Mesendoderm (in vitro differentiated cells): ENCODE results near the gene MPND.

Experiments
- DNase-seq: peaks from one replicate; pipeline ENCODE4 v3.0.0; 2013
- H2AK5ac ChIP-seq: 2 replicates; pipeline ENCODE4 v1.6.1; 2013; ENCODE audit warnings: low read length, inconsistent platforms
- H2BK120ac ChIP-seq: 2 replicates; pipeline ENCODE4 v1.6.1; 2013; ENCODE audit warnings: low read depth, mild to moderate bottlenecking, low read length, moderate library complexity, mixed read lengths
- H2BK15ac ChIP-seq: replicated peaks from 2 replicates; pipeline ENCODE4 v1.6.1; 2013; ENCODE audit warnings: low read depth, mild to moderate bottlenecking, moderate library complexity
- H2BK5ac ChIP-seq: 2 replicates; pipeline ENCODE4 v1.6.1; 2013; ENCODE audit warnings: low read length, inconsistent platforms
- H3K18ac ChIP-seq: 2 replicates; pipeline ENCODE4 v1.6.1; 2013; ENCODE audit warnings: mild to moderate bottlenecking, low read length, mixed read lengths
- H3K23ac ChIP-seq: one replicate; pipeline ENCODE4 v1.6.1; 2013; ENCODE audit warnings: low read length
- H3K27ac ChIP-seq: 2 replicates; pipeline ENCODE4 v1.5.1; 2013; ENCODE audit warnings: low read depth, mild to moderate bottlenecking, inconsistent platforms, low read length, moderate library complexity
- H3K27me3 ChIP-seq: 2 replicates; pipeline ENCODE4 v1.6.1; 2013; ENCODE audit warnings: low read length, control low read depth, mild to moderate bottlenecking, inconsistent platforms; ENCODE audit not compliant: insufficient read depth, poor library complexity
- H3K36me3 ChIP-seq: 2 replicates; pipeline ENCODE4 v1.6.1; 2013; ENCODE audit warnings: low read length, inconsistent platforms; ENCODE audit not compliant: control insufficient read depth, insufficient read depth
- H3K4ac ChIP-seq: one replicate; pipeline ENCODE4 v1.6.1; 2013; ENCODE audit warnings: low read depth, mild to moderate bottlenecking, low read length, moderate library complexity
- H3K4me1 ChIP-seq: 2 replicates; pipeline ENCODE4 v1.6.1; 2013; ENCODE audit warnings: low read depth, low read length, inconsistent platforms; ENCODE audit not compliant: control insufficient read depth
- H3K4me2 ChIP-seq: 2 replicates; pipeline ENCODE4 v1.6.1; 2013; ENCODE audit warnings: low read length
- H3K4me3 ChIP-seq: 2 replicates; pipeline ENCODE4 v1.5.1; 2013; ENCODE audit warnings: mild to moderate bottlenecking, low read length
- H3K56ac ChIP-seq: one replicate; pipeline ENCODE4 v1.6.1; 2013; ENCODE audit warnings: low read length
- H3K79me1 ChIP-seq: 2 replicates; pipeline ENCODE4 v1.6.1; 2013; ENCODE audit warnings: low read length, inconsistent platforms
- H3K79me2 ChIP-seq: 2 replicates; pipeline ENCODE4 v1.6.1; 2013; ENCODE audit warnings: mild to moderate bottlenecking, low read length; ENCODE audit not compliant: control insufficient read depth, insufficient read depth
- H3K9ac ChIP-seq: 2 replicates; pipeline ENCODE4 v1.6.1; 2013; ENCODE audit warnings: low read length, inconsistent platforms
- H4K5ac ChIP-seq: one replicate; pipeline ENCODE4 v1.6.1; 2013; ENCODE audit warnings: low read length
- H4K8ac ChIP-seq: one replicate; pipeline ENCODE4 v1.6.1; 2013; ENCODE audit warnings: low read depth, mild to moderate bottlenecking, control low read depth, low read length, moderate library complexity
- WGBS: extraction: QIAGEN DNeasy Blood & Tissue Kit; methylation state at CpG from one replicate; pipeline ENCODE4 v1.1.7; 2013; ENCODE audit warnings: low lambda C conversion rate, missing lambda C conversion rate; ENCODE audit not compliant: insufficient coverage; ENCODE audit errors: extremely low coverage; 5-methylcytosine and 5-hydroxymethylcytosine counted together

The MPND gene

DNA sequence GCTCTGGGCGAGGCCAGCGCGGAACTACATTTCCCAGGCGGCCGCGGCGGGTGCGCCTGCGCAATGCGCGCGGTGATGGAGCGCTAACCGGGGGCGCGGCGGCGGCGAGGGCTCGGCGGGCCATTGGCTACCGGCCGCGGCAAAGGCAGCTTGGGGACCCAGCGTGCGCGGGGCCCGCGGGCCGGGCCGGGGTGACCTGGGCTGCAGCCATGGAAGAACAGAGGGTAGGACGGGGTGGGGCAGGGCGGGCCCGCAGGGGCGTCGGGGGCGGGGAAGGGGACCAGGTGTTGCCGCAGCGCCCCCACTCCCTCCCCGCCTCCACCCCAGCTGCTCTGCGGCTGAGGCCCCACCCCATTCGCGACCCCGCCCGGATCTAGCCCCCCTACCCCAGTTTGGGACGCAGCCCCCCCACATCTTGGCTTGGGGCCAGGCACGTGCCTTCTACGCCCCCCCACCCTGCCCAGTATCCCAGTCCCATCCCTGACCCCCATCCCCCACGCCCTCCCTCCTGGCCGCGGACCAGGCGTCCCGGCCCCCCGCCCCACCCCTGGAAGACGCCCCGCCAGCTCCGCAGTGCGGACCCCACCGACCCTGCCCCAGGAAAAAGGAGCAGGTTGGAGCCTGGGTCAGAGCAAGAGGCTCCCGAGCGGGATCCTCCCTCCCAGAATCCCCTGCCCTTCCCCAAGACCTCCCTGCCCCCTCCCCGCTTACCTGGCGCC lies 38.7 kb upstream of the MPND start, which contains the start of gene FSD1:
Gene FSD1, plus strand, starts transcription at position 61 of the 719 bp plus-strand sequence. Its CDS starts 149 bp downstream, at position 210.
- Histone ChIP-seq H3K27me3 (no peaks in the 10 kb centered on the region), H3K9ac (no peak within 1 kb of the TSS), H2BK120ac (no peak within 1 kb of the TSS), H3K4me3 (no peak within 1 kb of the TSS), H3K4me2 (no peak within 1 kb of the TSS), H4K5ac (no peak within 1 kb of the TSS), H3K79me2 (no peaks in the 10 kb centered on the region), H3K27ac (no peak within 1 kb of the TSS), H3K4ac (no peak within 1 kb of the TSS), H4K8ac (no peak within 1 kb of the TSS), H3K18ac (peak within 1 kb of the TSS; percentile 33), H3K36me3 (no peaks in the 10 kb centered on the region), H2AK5ac (no peak within 1 kb of the TSS), H3K56ac (peak within 1 kb of the TSS; percentile 78), H3K79me1 (no peaks in the 10 kb centered on the region), H3K23ac (no peak within 1 kb of the TSS), H2BK15ac (no peak within 1 kb of the TSS), H3K4me1 (no peaks in the 10 kb centered on the region), H2BK5ac (no peak within 1 kb of the TSS)
- peak; percentile 81 for DNase-seq
- no CpG with 5 or more reads among the region's 63 CpGs for WGBS

DNA sequence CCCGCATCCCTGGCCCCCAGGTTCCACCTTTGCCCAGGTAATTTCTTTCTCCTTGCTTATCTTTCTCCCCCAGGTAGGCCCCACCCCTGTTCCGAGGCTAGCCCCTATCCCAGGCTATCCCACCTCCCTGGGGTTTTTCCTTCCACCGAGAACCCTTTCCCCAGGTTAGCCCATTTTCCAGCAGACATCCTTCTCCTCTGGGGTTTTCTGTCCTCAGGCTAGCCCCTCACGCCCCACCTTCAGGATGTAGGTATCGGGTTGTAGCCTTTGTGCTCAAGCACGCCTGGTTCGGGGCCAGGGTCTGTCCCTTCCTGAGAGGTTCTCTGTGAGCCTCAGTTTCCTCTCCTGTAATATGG lies 38.1 kb upstream of the MPND start:
- H2BK15ac ChIP-seq, result no peak overlapping the region
- WGBS, result no CpG with 5 or more reads among the region's 7 CpGs
- no peaks in the 10 kb centered on the region for H3K79me1 ChIP-seq
- H3K4me2 ChIP-seq, result no peak overlapping the region
- H3K79me2 ChIP-seq, result no peaks in the 10 kb centered on the region
- H4K8ac ChIP-seq, result no peak overlapping the region
- H3K23ac ChIP-seq, result no peak overlapping the region
- DNase-seq, result no peak
- H3K4me3 ChIP-seq, result no peak overlapping the region
- no peak overlapping the region for H4K5ac ChIP-seq
- no peak overlapping the region for H3K4ac ChIP-seq
- H2BK5ac ChIP-seq, result no peak overlapping the region
- H2BK120ac ChIP-seq, result no peak overlapping the region
- H3K9ac ChIP-seq, result no peak overlapping the region
- peak overlapping the region; percentile 33 for H3K18ac ChIP-seq
- H3K27me3 ChIP-seq, result no peaks in the 10 kb centered on the region
- H2AK5ac ChIP-seq, result no peak overlapping the region
- no peak overlapping the region for H3K27ac ChIP-seq
- H3K56ac ChIP-seq, result no peak overlapping the region
- H3K36me3 ChIP-seq, result no peaks in the 10 kb centered on the region
- H3K4me1 ChIP-seq, result no peaks in the 10 kb centered on the region

DNA sequence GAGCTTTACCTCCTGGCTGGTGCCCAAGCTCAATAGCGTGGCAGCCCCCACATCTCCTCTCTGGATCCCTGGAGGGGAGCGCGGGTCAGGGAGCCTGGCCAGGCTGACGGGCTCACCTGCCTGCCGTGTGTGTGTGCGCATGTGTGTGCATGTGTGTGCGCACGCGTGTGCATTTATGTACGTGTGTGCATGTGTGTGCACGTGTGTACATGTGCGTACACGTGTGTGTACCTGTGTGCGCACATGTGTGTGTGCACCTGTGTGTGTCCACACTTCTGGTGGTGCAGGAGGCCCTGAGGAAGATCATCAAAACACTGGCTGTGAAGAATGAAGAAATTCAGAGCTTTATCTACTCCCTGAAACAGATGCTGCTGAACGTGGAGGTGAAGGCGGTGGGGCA lies 37.7 kb upstream of the MPND start:
- Histone ChIP-seq H3K18ac (no peak overlapping the region), H3K23ac (no peak overlapping the region), H3K56ac (no peak overlapping the region), H3K4ac (no peak overlapping the region), H3K4me1 (no peaks in the 10 kb centered on the region), H3K27me3 (no peaks in the 10 kb centered on the region), H4K8ac (no peak overlapping the region), H3K4me3 (no peak overlapping the region), H2BK120ac (no peak overlapping the region), H3K4me2 (no peak overlapping the region), H3K36me3 (peaks cover 2% of the 10 kb centered on the region), H2BK5ac (no peak overlapping the region), H3K79me1 (no peaks in the 10 kb centered on the region), H3K79me2 (no peaks in the 10 kb centered on the region), H2AK5ac (no peak overlapping the region), H3K27ac (no peak overlapping the region), H3K9ac (no peak overlapping the region), H2BK15ac (no peak overlapping the region), H4K5ac (no peak overlapping the region)
- DNase-seq, result no peak
- no CpG with 5 or more reads among the region's 16 CpGs for whole genome bisulfite sequencing

DNA sequence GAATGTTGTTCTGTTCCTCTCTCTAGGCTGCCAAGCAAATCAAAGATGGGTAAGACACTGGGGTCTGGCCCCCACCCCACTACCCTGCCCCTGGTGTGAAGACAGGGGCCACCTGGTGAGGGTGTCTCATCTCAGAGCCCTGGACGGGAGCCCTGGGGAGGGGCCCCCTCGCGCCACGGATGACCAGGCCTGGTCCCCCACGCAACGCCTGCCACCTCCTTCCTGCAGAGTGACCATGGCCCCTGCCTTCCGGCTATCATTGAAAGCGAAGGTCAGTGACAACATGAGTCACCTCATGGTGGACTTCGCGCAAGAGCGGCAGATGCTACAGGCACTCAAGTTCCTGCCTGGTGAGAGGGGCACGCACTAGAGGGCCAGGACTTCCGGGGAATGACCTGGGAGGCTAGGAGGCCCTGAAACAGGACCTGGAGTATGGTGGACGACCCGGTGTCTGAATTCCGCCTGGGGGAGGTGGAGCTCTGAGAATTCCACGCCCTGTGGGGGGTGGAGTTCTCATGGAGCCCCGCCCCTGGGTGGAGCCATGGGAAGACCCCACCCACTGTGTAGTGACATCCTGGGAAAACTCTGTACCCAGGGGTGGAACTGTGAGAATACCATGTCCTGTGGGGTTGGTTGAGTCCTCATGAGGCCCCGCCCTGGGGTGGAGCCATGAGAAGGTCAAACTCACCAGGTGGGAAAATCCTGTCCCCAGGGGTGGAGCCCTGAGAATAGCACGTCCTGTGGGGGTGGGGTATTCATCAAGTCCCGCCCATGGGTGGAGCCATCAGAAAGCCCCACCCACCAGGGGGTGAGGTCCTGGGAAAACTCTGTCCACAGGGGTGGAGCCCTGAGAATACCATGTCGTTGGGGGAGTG lies 32.9 kb upstream of the MPND start:
- no peak overlapping the region for H2BK120ac ChIP-seq
- H2AK5ac ChIP-seq, result no peak overlapping the region
- no peaks in the 10 kb centered on the region for H3K79me2 ChIP-seq
- no peak overlapping the region for H3K56ac ChIP-seq
- H3K23ac ChIP-seq, result no peak overlapping the region
- DNase-seq, result peak; percentile 78
- H4K5ac ChIP-seq, result no peak overlapping the region
- no peak overlapping the region for H3K4me2 ChIP-seq
- no peak overlapping the region for H3K4ac ChIP-seq
- no CpG with 5 or more reads among the region's 22 CpGs for WGBS
- H3K4me1 ChIP-seq, result no peaks in the 10 kb centered on the region
- no peak overlapping the region for H3K18ac ChIP-seq
- no peak overlapping the region for H4K8ac ChIP-seq
- no peak overlapping the region for H3K27ac ChIP-seq
- no peak overlapping the region for H3K9ac ChIP-seq
- H3K36me3 ChIP-seq, result peaks cover 2% of the 10 kb centered on the region
- no peak overlapping the region for H2BK5ac ChIP-seq
- no peak overlapping the region for H3K4me3 ChIP-seq
- no peaks in the 10 kb centered on the region for H3K79me1 ChIP-seq
- H2BK15ac ChIP-seq, result no peak overlapping the region
- H3K27me3 ChIP-seq, result no peaks in the 10 kb centered on the region

DNA sequence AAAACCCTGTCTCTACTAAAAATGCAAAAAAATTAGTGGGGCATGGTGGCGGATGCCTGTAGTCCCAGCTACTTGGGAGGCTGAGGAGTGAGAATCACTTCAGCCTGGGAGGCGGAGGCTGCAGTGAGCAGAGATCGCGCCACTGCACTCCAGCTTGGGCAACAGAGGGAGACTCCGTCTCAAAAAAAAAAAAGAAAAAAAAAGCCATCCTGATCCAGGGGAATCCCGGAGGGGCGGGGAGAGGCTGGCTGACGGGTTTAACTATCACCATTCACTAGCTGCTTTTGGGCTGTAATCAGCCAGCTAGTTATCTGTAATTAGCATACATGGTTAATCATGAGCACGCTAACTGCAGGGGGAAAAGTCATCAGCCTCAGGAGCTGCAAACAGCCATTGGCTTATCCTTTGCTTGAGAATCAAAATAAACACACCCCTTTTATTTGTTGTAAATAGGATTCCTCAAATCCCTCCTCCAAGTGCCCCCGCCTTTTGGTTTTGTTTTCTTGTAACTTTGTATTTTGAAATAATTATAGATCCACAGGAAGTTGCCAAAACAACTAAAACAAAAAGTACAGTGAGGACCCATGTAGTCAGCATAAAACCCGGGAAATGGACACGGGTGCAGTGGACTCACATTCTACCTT lies 29.4 kb upstream of the MPND start:
- H3K4me1 ChIP-seq, result no peaks in the 10 kb centered on the region
- no peak overlapping the region for H3K4me2 ChIP-seq
- H3K9ac ChIP-seq, result no peak overlapping the region
- no peaks in the 10 kb centered on the region for H3K79me2 ChIP-seq
- no peak overlapping the region for H2BK120ac ChIP-seq
- H3K4me3 ChIP-seq, result no peak overlapping the region
- no peak for DNase-seq
- no peak overlapping the region for H2AK5ac ChIP-seq
- H4K5ac ChIP-seq, result no peak overlapping the region
- H2BK5ac ChIP-seq, result no peak overlapping the region
- no peak overlapping the region for H3K4ac ChIP-seq
- no CpG with 5 or more reads among the region's 12 CpGs for WGBS
- no peak overlapping the region for H2BK15ac ChIP-seq
- no peak overlapping the region for H4K8ac ChIP-seq
- H3K36me3 ChIP-seq, result peaks cover 2% of the 10 kb centered on the region
- H3K27me3 ChIP-seq, result no peaks in the 10 kb centered on the region
- no peak overlapping the region for H3K27ac ChIP-seq
- no peak overlapping the region for H3K18ac ChIP-seq
- H3K79me1 ChIP-seq, result no peaks in the 10 kb centered on the region
- H3K56ac ChIP-seq, result no peak overlapping the region
- H3K23ac ChIP-seq, result no peak overlapping the region
